ENCODE data around the gene CD109. TPM values are rescaled to one million over a fixed set of nuclear protein-coding genes. Genes with fewer than 3 reads are reported as not detected.
"Not testable (repeated sequence)": the region's sequence is repeated elsewhere in the genome, so short reads cannot be mapped to it uniquely, and the experiment has no call there.

CD109 gene
- total RNA-seq, 1 donor from 2014 or later: 27.1 TPM

GRCh38 chr6:73782911-73783310, 86.9 kb downstream of the CD109 start:
- no peak overlapping the region for H3K4me3 Mint-ChIP-seq
- DNase-seq (ENCODE audit: low spot score): no peak
- no peaks in the 10 kb centered on the region for H3K4me1 Mint-ChIP-seq (ENCODE audit: low read depth)
- no peaks in the 10 kb centered on the region for H3K27me3 Mint-ChIP-seq (ENCODE audit: insufficient read depth)
- H3K9me3 Mint-ChIP-seq: no peaks in the 10 kb centered on the region
- H3K27ac Mint-ChIP-seq: no peak overlapping the region
- peaks cover 21% of the 10 kb centered on the region for H3K36me3 Mint-ChIP-seq (ENCODE audit: low read depth)
- intact Hi-C loops (cut with micrococcal nuclease): no loop called here

GRCh38 chr6:73784726-73785505, 88.9 kb downstream of the CD109 start:
- no peaks in the 10 kb centered on the region for H3K9me3 Mint-ChIP-seq
- no peaks in the 10 kb centered on the region for H3K27me3 Mint-ChIP-seq (ENCODE audit: insufficient read depth)
- intact Hi-C loops (cut with micrococcal nuclease): loop anchor here (5.0 kb wide), 1 partner anchor 38 kb away; no protein-coding TSS in a partner anchor
- H3K4me3 Mint-ChIP-seq: no peak overlapping the region
- peaks cover 24% of the 10 kb centered on the region for H3K36me3 Mint-ChIP-seq (ENCODE audit: low read depth)
- H3K27ac Mint-ChIP-seq: no peak overlapping the region
- DNase-seq (ENCODE audit: low spot score): no peak
- peaks cover 10% of the 10 kb centered on the region for H3K4me1 Mint-ChIP-seq (ENCODE audit: low read depth)

- Mint-ChIP-seq H3K9me3 (no peaks in the 10 kb centered on the region), H3K36me3 (ENCODE audit: low read depth) (peaks cover 18% of the 10 kb centered on the region), H3K27ac (no peak overlapping the region), H3K4me3 (no peak overlapping the region), H3K4me1 (ENCODE audit: low read depth) (peaks cover 10% of the 10 kb centered on the region), H3K27me3 (ENCODE audit: insufficient read depth) (no peaks in the 10 kb centered on the region)
- intact Hi-C loops (cut with micrococcal nuclease): no loop called here
- no peak for DNase-seq (ENCODE audit: low spot score)
Observed at GRCh38 chr6:73790574-73790973, 94.6 kb downstream of the CD109 start.

GRCh38 chr6:73791336-73791735, 95.3 kb downstream of the CD109 start:
- H3K36me3 Mint-ChIP-seq (ENCODE audit: low read depth): peaks cover 20% of the 10 kb centered on the region
- intact Hi-C loops (cut with micrococcal nuclease): no loop called here
- no peak overlapping the region for H3K4me3 Mint-ChIP-seq
- H3K9me3 Mint-ChIP-seq: no peaks in the 10 kb centered on the region
- no peak for DNase-seq (ENCODE audit: low spot score)
- peaks cover 10% of the 10 kb centered on the region for H3K4me1 Mint-ChIP-seq (ENCODE audit: low read depth)
- H3K27ac Mint-ChIP-seq: no peak overlapping the region
- no peaks in the 10 kb centered on the region for H3K27me3 Mint-ChIP-seq (ENCODE audit: insufficient read depth)

- Mint-ChIP-seq H3K27me3 (ENCODE audit: insufficient read depth) (no peaks in the 10 kb centered on the region), H3K27ac (no peak overlapping the region), H3K36me3 (ENCODE audit: low read depth) (peaks cover 12% of the 10 kb centered on the region), H3K4me1 (ENCODE audit: low read depth) (peaks cover 10% of the 10 kb centered on the region), H3K9me3 (no peaks in the 10 kb centered on the region), H3K4me3 (no peak overlapping the region)
- intact Hi-C loops (cut with micrococcal nuclease): no loop called here
- no peak for DNase-seq (ENCODE audit: low spot score)
Observed at GRCh38 chr6:73792738-73793137, 96.7 kb downstream of the CD109 start.

GRCh38 chr6:73796881-73797280, 100.9 kb downstream of the CD109 start:
- Mint-ChIP-seq H3K4me1 (ENCODE audit: low read depth) (peaks cover 14% of the 10 kb centered on the region), H3K27ac (no peak overlapping the region), H3K27me3 (ENCODE audit: insufficient read depth) (no peaks in the 10 kb centered on the region), H3K4me3 (no peak overlapping the region), H3K9me3 (no peaks in the 10 kb centered on the region), H3K36me3 (ENCODE audit: low read depth) (peaks cover 19% of the 10 kb centered on the region)
- intact Hi-C loops (cut with micrococcal nuclease): no loop called here
- no peak for DNase-seq (ENCODE audit: low spot score)

GRCh38 chr6:73797861-73798260, 101.9 kb downstream of the CD109 start:
- Mint-ChIP-seq H3K9me3 (no peaks in the 10 kb centered on the region), H3K27ac (no peak overlapping the region), H3K4me3 (no peak overlapping the region), H3K36me3 (ENCODE audit: low read depth) (peaks cover 18% of the 10 kb centered on the region), H3K4me1 (ENCODE audit: low read depth) (peaks cover 15% of the 10 kb centered on the region), H3K27me3 (ENCODE audit: insufficient read depth) (no peaks in the 10 kb centered on the region)
- DNase-seq (ENCODE audit: low spot score): no peak
- intact Hi-C loops (cut with micrococcal nuclease): no loop called here

- intact Hi-C loops (cut with micrococcal nuclease): no loop called here
- Mint-ChIP-seq H3K9me3 (no peaks in the 10 kb centered on the region), H3K27me3 (ENCODE audit: insufficient read depth) (no peaks in the 10 kb centered on the region), H3K36me3 (ENCODE audit: low read depth) (peaks cover 22% of the 10 kb centered on the region), H3K27ac (peak overlapping the region; percentile 66), H3K4me1 (ENCODE audit: low read depth) (peaks cover 22% of the 10 kb centered on the region), H3K4me3 (no peak overlapping the region)
- no peak for DNase-seq (ENCODE audit: low spot score)
Observed at GRCh38 chr6:73798592-73798991, 102.6 kb downstream of the CD109 start.

GRCh38 chr6:73800997-73801396, 105.0 kb downstream of the CD109 start:
- Mint-ChIP-seq H3K4me1 (ENCODE audit: low read depth) (peaks cover 30% of the 10 kb centered on the region), H3K27me3 (ENCODE audit: insufficient read depth) (no peaks in the 10 kb centered on the region), H3K4me3 (no peak overlapping the region), H3K27ac (no peak overlapping the region), H3K36me3 (ENCODE audit: low read depth) (peaks cover 39% of the 10 kb centered on the region), H3K9me3 (no peaks in the 10 kb centered on the region)
- intact Hi-C loops (cut with micrococcal nuclease): no loop called here
- no peak for DNase-seq (ENCODE audit: low spot score)

- H3K36me3 Mint-ChIP-seq (ENCODE audit: low read depth): peaks cover 40% of the 10 kb centered on the region
- H3K4me1 Mint-ChIP-seq (ENCODE audit: low read depth): peaks cover 30% of the 10 kb centered on the region
- intact Hi-C loops (cut with micrococcal nuclease): loop anchor here (2.0 kb wide), 1 partner anchor 13 kb away; no protein-coding TSS in a partner anchor
- H3K9me3 Mint-ChIP-seq: no peaks in the 10 kb centered on the region
- no peak overlapping the region for H3K27ac Mint-ChIP-seq
- DNase-seq (ENCODE audit: low spot score): no peak
- no peak overlapping the region for H3K4me3 Mint-ChIP-seq
- H3K27me3 Mint-ChIP-seq (ENCODE audit: insufficient read depth): no peaks in the 10 kb centered on the region
Observed at GRCh38 chr6:73801652-73802268, 105.8 kb downstream of the CD109 start.

- Mint-ChIP-seq H3K4me3 (no peak overlapping the region), H3K9me3 (no peaks in the 10 kb centered on the region), H3K27me3 (ENCODE audit: insufficient read depth) (no peaks in the 10 kb centered on the region), H3K27ac (no peak overlapping the region), H3K36me3 (ENCODE audit: low read depth) (peaks cover 40% of the 10 kb centered on the region), H3K4me1 (ENCODE audit: low read depth) (peaks cover 30% of the 10 kb centered on the region)
- intact Hi-C loops (cut with micrococcal nuclease): loop anchor here (2.0 kb wide), 1 partner anchor 14 kb away; no protein-coding TSS in a partner anchor
- no peak for DNase-seq (ENCODE audit: low spot score)
Observed at GRCh38 chr6:73802366-73802765, 106.4 kb downstream of the CD109 start.

- intact Hi-C loops (cut with micrococcal nuclease): loop anchor here (2.0 kb wide), 1 partner anchor 15 kb away; no protein-coding TSS in a partner anchor
- Mint-ChIP-seq H3K4me3 (no peak overlapping the region), H3K27ac (peak overlapping the region; percentile 13), H3K4me1 (ENCODE audit: low read depth) (peaks cover 21% of the 10 kb centered on the region), H3K36me3 (ENCODE audit: low read depth) (peaks cover 44% of the 10 kb centered on the region), H3K9me3 (no peaks in the 10 kb centered on the region), H3K27me3 (ENCODE audit: insufficient read depth) (no peaks in the 10 kb centered on the region)
- no peak for DNase-seq (ENCODE audit: low spot score)
Observed at GRCh38 chr6:73803562-73804241, 107.7 kb downstream of the CD109 start.

GRCh38 chr6:73805221-73805620, 109.2 kb downstream of the CD109 start:
- peaks cover 16% of the 10 kb centered on the region for H3K4me1 Mint-ChIP-seq (ENCODE audit: low read depth)

More at GRCh38 chr6:73805221-73805620, 109.2 kb downstream of the CD109 start:
- DNase-seq (ENCODE audit: low spot score); H3K9me3 Mint-ChIP-seq; H3K27ac Mint-ChIP-seq; H3K4me3 Mint-ChIP-seq; H3K27me3 Mint-ChIP-seq (ENCODE audit: insufficient read depth); intact Hi-C loops (cut with micrococcal nuclease): not testable (repeated sequence)
- H3K36me3 Mint-ChIP-seq (ENCODE audit: low read depth): peaks cover 39% of the 10 kb centered on the region
